GM19238 (cell line): ENCODE results near the gene KRTAP10-8.
"Not testable (repeated sequence)": the region's sequence is repeated elsewhere in the genome, so short reads cannot be mapped to it uniquely, and the experiment has no call there.

Source experiments
- DNase-seq: peaks from one replicate; pipeline ENCODE4 v3.0.0; 2011; ENCODE audit warnings: low spot score; ENCODE audit not compliant: insufficient read length

Gene KRTAP10-8

GRCh38 chr21:44644878-44645277 lies 33.0 kb downstream of the KRTAP10-8 start:
- DNase-seq = no peak

- not testable (repeated sequence) for DNase-seq
These were observed 34.7 kb downstream of the KRTAP10-8 start, which contains the start of gene KRTAP10-11 for GRCh38 chr21:44646366-44647221. TSS of gene KRTAP10-11 (plus strand) at chr21:44646414. CDS start at chr21:44646459, 45 bp downstream.

- no peak for DNase-seq
These were observed 35.3 kb downstream of the KRTAP10-8 start for GRCh38 chr21:44647222-44647552.

GRCh38 chr21:44648557-44649311 lies 36.9 kb downstream of the KRTAP10-8 start:
- no peak for DNase-seq

GRCh38 chr21:44649521-44650100 lies 37.7 kb downstream of the KRTAP10-8 start:
- no peak for DNase-seq

- DNase-seq = no peak
These were observed 38.5 kb downstream of the KRTAP10-8 start for GRCh38 chr21:44650265-44650972.

GRCh38 chr21:44650973-44651675 lies 39.2 kb downstream of the KRTAP10-8 start:
- no peak for DNase-seq

- DNase-seq = no peak
These were observed 41.2 kb downstream of the KRTAP10-8 start for GRCh38 chr21:44653123-44653522.

GRCh38 chr21:44653656-44654575 lies 42.0 kb downstream of the KRTAP10-8 start:
- DNase-seq = no peak

GRCh38 chr21:44654576-44655175 lies 42.8 kb downstream of the KRTAP10-8 start, which contains the start of gene KRTAP12-4:
TSS of gene KRTAP12-4 (minus strand) at chr21:44654659. CDS start at chr21:44654614, 45 bp downstream.
- DNase-seq = no peak

- DNase-seq = no peak
These were observed 45.0 kb downstream of the KRTAP10-8 start for GRCh38 chr21:44656868-44657267.

GRCh38 chr21:44657635-44658540 lies 46.0 kb downstream of the KRTAP10-8 start, which contains the start of gene KRTAP12-3:
TSS of gene KRTAP12-3 (plus strand) at chr21:44657932. CDS start at chr21:44657980, 48 bp downstream.
- no peak for DNase-seq

- DNase-seq = no peak
These were observed 46.6 kb downstream of the KRTAP10-8 start for GRCh38 chr21:44658541-44658910.

- no peak for DNase-seq
These were observed 47.2 kb downstream of the KRTAP10-8 start for GRCh38 chr21:44658913-44659595.

- not testable (repeated sequence) for DNase-seq
These were observed 49.7 kb downstream of the KRTAP10-8 start for GRCh38 chr21:44661567-44661966.
